Measurements from ENCODE around the gene ZDHHC8.

GRCh38 chr22:20146777-20147176 is 15.2 kb downstream of the ZDHHC8 start:
- TF ChIP-seq, protein P1, sequence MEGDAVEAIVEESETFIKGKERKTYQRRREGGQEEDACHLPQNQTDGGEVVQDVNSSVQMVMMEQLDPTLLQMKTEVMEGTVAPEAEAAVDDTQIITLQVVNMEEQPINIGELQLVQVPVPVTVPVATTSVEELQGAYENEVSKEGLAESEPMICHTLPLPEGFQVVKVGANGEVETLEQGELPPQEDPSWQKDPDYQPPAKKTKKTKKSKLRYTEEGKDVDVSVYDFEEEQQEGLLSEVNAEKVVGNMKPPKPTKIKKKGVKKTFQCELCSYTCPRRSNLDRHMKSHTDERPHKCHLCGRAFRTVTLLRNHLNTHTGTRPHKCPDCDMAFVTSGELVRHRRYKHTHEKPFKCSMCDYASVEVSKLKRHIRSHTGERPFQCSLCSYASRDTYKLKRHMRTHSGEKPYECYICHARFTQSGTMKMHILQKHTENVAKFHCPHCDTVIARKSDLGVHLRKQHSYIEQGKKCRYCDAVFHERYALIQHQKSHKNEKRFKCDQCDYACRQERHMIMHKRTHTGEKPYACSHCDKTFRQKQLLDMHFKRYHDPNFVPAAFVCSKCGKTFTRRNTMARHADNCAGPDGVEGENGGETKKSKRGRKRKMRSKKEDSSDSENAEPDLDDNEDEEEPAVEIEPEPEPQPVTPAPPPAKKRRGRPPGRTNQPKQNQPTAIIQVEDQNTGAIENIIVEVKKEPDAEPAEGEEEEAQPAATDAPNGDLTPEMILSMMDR (optimal IDR thresholded peaks at IDR 0.05 in 1 of 3, IDR thresholded peaks at IDR 0.05 in 1 of 3, conservative IDR thresholded peaks at IDR 0.05 in 1 of 3; ENCODE audit: extremely low read depth in 1 of 3, insufficient read depth in 2 of 3, low read length in 3 of 3), result no peak
- TF ChIP-seq EZH2 (IDR thresholded peaks at IDR 0.05; ENCODE audit: low read length), result no peak
